Measurements from ENCODE around the gene SEC16A.

Gene SEC16A, protein sequence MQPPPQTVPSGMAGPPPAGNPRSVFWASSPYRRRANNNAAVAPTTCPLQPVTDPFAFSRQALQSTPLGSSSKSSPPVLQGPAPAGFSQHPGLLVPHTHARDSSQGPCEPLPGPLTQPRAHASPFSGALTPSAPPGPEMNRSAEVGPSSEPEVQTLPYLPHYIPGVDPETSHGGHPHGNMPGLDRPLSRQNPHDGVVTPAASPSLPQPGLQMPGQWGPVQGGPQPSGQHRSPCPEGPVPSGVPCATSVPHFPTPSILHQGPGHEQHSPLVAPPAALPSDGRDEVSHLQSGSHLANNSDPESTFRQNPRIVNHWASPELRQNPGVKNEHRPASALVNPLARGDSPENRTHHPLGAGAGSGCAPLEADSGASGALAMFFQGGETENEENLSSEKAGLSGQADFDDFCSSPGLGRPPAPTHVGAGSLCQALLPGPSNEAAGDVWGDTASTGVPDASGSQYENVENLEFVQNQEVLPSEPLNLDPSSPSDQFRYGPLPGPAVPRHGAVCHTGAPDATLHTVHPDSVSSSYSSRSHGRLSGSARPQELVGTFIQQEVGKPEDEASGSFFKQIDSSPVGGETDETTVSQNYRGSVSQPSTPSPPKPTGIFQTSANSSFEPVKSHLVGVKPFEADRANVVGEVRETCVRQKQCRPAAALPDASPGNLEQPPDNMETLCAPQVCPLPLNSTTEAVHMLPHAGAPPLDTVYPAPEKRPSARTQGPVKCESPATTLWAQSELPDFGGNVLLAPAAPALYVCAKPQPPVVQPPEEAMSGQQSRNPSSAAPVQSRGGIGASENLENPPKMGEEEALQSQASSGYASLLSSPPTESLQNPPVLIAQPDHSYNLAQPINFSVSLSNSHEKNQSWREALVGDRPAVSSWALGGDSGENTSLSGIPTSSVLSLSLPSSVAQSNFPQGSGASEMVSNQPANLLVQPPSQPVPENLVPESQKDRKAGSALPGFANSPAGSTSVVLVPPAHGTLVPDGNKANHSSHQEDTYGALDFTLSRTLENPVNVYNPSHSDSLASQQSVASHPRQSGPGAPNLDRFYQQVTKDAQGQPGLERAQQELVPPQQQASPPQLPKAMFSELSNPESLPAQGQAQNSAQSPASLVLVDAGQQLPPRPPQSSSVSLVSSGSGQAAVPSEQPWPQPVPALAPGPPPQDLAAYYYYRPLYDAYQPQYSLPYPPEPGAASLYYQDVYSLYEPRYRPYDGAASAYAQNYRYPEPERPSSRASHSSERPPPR (N-terminal part only)

GRCh38 chr9:136482793-136483588, at the start of gene SEC16A:
TSS of gene SEC16A (minus strand) at chr9:136483040. CDS start at chr9:136477615, 5,425 bp downstream.
- TF ChIP-seq, protein P1, sequence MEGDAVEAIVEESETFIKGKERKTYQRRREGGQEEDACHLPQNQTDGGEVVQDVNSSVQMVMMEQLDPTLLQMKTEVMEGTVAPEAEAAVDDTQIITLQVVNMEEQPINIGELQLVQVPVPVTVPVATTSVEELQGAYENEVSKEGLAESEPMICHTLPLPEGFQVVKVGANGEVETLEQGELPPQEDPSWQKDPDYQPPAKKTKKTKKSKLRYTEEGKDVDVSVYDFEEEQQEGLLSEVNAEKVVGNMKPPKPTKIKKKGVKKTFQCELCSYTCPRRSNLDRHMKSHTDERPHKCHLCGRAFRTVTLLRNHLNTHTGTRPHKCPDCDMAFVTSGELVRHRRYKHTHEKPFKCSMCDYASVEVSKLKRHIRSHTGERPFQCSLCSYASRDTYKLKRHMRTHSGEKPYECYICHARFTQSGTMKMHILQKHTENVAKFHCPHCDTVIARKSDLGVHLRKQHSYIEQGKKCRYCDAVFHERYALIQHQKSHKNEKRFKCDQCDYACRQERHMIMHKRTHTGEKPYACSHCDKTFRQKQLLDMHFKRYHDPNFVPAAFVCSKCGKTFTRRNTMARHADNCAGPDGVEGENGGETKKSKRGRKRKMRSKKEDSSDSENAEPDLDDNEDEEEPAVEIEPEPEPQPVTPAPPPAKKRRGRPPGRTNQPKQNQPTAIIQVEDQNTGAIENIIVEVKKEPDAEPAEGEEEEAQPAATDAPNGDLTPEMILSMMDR (IDR thresholded peaks at IDR 0.05; ENCODE audit: low read depth, low read length, missing control alignments): no peak
- Histone ChIP-seq H3K4me3 (ENCODE audit: low read depth, low read length) (peak within 1 kb of the TSS; percentile 86), H3K27ac (peak within 1 kb of the TSS; percentile 99), H3K27me3 (replicated peaks) (no peaks in the 10 kb centered on the region), H3K36me3 (replicated peaks) (peaks cover 4% of the 10 kb centered on the region)
- in situ Hi-C loops (cut with HindIII; ENCODE audit: low pct_ligation_motif_present, low sequenced_read_pairs): loop anchor here (10.0 kb wide), 1 partner anchor 62 kb away; the partner anchor contains the start of gene NOTCH1
- DNase-seq: peak; percentile 97

- H3K27ac ChIP-seq: no peak overlapping the region
- TF ChIP-seq, protein P1 (IDR thresholded peaks at IDR 0.05; ENCODE audit: low read depth, low read length, missing control alignments): no peak
- peaks cover 5% of the 10 kb centered on the region for H3K36me3 ChIP-seq (replicated peaks)
- no peaks in the 10 kb centered on the region for H3K27me3 ChIP-seq (replicated peaks)
- in situ Hi-C loops (cut with HindIII; ENCODE audit: low pct_ligation_motif_present, low sequenced_read_pairs): no loop called here
- no peak for DNase-seq
- H3K4me3 ChIP-seq (ENCODE audit: low read depth, low read length): no peak overlapping the region
Observed at GRCh38 chr9:136531904-136532798, 49.3 kb upstream of the SEC16A start.

- DNase-seq: no peak
- no peak overlapping the region for H3K4me3 ChIP-seq (ENCODE audit: low read depth, low read length)
- in situ Hi-C loops (cut with HindIII; ENCODE audit: low pct_ligation_motif_present, low sequenced_read_pairs): no loop called here
- H3K27ac ChIP-seq: no peak overlapping the region
- no peaks in the 10 kb centered on the region for H3K27me3 ChIP-seq (replicated peaks)
- TF ChIP-seq, protein P1 (IDR thresholded peaks at IDR 0.05; ENCODE audit: low read depth, low read length, missing control alignments): no peak
- H3K36me3 ChIP-seq (replicated peaks): peaks cover 5% of the 10 kb centered on the region
Observed at GRCh38 chr9:136531186-136531903, 48.5 kb upstream of the SEC16A start.

GRCh38 chr9:136530461-136531089, 47.7 kb upstream of the SEC16A start:
- DNase-seq: no peak
- TF ChIP-seq, protein P1 (IDR thresholded peaks at IDR 0.05; ENCODE audit: low read depth, low read length, missing control alignments): no peak
- Histone ChIP-seq H3K36me3 (replicated peaks) (peaks cover 5% of the 10 kb centered on the region), H3K4me3 (ENCODE audit: low read depth, low read length) (no peak overlapping the region), H3K27ac (no peak overlapping the region), H3K27me3 (replicated peaks) (no peaks in the 10 kb centered on the region)
- in situ Hi-C loops (cut with HindIII; ENCODE audit: low pct_ligation_motif_present, low sequenced_read_pairs): no loop called here

Data from brain microvascular endothelial cell (primary cell).